ENCODE results near the gene TGFB1.

Gene TGFB1

GRCh38 chr19:41319500-41320184 lies 34.1 kb downstream of the TGFB1 start:
- no peak for DNase-seq

GRCh38 chr19:41318696-41319499 lies 34.8 kb downstream of the TGFB1 start:
- DNase-seq, result no peak

GRCh38 chr19:41316306-41316920 lies 37.3 kb downstream of the TGFB1 start:
- DNase-seq, result no peak

GRCh38 chr19:41311613-41312012 lies 42.1 kb downstream of the TGFB1 start:
- no peak for DNase-seq

GRCh38 chr19:41311072-41311471 lies 42.6 kb downstream of the TGFB1 start:
- no peak for DNase-seq

- peak; percentile 66 for DNase-seq
Measured at GRCh38 chr19:41310033-41310831, 43.5 kb downstream of the TGFB1 start, which contains the start of gene CCDC97. Gene CCDC97 (plus strand): TSS chr19:41310172. CDS start chr19:41310311, 139 bp downstream.

- no peak for DNase-seq
Measured at GRCh38 chr19:41309180-41310032, 44.3 kb downstream of the TGFB1 start.

- peak; percentile 56 for DNase-seq
Measured at GRCh38 chr19:41308450-41309179, 45.1 kb downstream of the TGFB1 start.

- no peak for DNase-seq
Measured at GRCh38 chr19:41307954-41308449, 45.7 kb downstream of the TGFB1 start.

GRCh38 chr19:41307090-41307875 lies 46.4 kb downstream of the TGFB1 start:
- DNase-seq, result no peak

- no peak for DNase-seq
Measured at GRCh38 chr19:41305927-41306793, 47.6 kb downstream of the TGFB1 start.

GRCh38 chr19:41304706-41305483 lies 48.8 kb downstream of the TGFB1 start:
- DNase-seq, result no peak

GRCh38 chr19:41303954-41304353 lies 49.8 kb downstream of the TGFB1 start:
- no peak for DNase-seq

- no peak for DNase-seq
Measured at GRCh38 chr19:41302624-41303351, 50.9 kb downstream of the TGFB1 start.

- peak; percentile 30 for DNase-seq
Measured at GRCh38 chr19:41300555-41300954, 53.2 kb downstream of the TGFB1 start.

- DNase-seq, result no peak
Measured at GRCh38 chr19:41299755-41300089, 54.0 kb downstream of the TGFB1 start.

- no peak for DNase-seq
Measured at GRCh38 chr19:41299046-41299754, 54.5 kb downstream of the TGFB1 start.

All from GF-D8 (cell line).